Astrocyte (in vitro differentiated cells and primary cell): ENCODE results near the gene MIDN.

Experiments
- CTCF ChIP-seq: IDR thresholded peaks from 2 replicates; pipeline ENCODE4 v1.5.1; 2011; ENCODE audit warnings: low read depth, mild to moderate bottlenecking, inconsistent platforms, low read length, moderate library complexity; ENCODE audit not compliant: insufficient read depth
- EZH2 ChIP-seq: IDR thresholded peaks from 2 replicates; pipeline ENCODE4 v1.6.1; 2012; ENCODE audit warnings: mild to moderate bottlenecking, low read length, inconsistent platforms; ENCODE audit not compliant: insufficient read depth

- TF ChIP-seq CTCF (no peak), EZH2 (no peak)
Observed at GRCh38 chr19:1213391-1214286, 34.7 kb upstream of the MIDN start.
